Measurements from ENCODE around the gene ATRAID.

ATRAID gene

GRCh38 chr2:27251766-27252165, 39.9 kb downstream of the ATRAID start:
- POLR2A ChIA-PET (ENCODE audit: low non-redundant PET), result no interaction called here

DNA sequence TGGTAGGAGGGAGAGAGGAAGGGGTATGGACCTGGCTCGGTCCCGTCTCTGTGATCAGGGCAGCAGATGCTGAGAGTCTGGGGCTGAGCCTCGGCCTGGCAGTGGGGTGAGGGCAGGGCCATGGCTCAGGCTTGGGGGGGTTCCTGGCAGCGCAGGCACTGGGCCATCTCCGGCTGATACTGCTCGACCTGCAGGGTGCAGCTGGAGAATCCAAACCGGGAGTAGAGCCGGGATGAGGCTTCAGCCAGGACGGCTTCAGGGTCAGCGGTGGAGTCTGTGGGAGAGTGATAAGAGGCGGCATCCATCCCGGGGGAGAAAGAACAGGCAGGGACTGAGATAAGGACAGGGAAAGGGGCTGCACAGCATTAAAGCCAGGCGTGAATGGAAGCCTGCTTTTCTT, 43.3 kb downstream of the ATRAID start:
- no peak for TF ChIP-seq CTCF (conservative IDR thresholded peaks at IDR 0.05; ENCODE audit: low read depth)
- ChIA-PET POLR2A (ENCODE audit: low non-redundant PET) (interaction anchor here (0.5 kb wide), 1 partner anchor 13 kb away, joined by 8 read pairs; no protein-coding TSS in a partner anchor), CTCF (no interaction called here)
- no peak for DNase-seq (ENCODE audit: low spot score)
- H3K27ac ChIP-seq, result no peak overlapping the region

More at GRCh38 chr2:27251766-27252165, 39.9 kb downstream of the ATRAID start:
- CTCF ChIA-PET, result no interaction called here
- H3K27ac ChIP-seq, result no peak overlapping the region
- TF ChIP-seq CTCF (conservative IDR thresholded peaks at IDR 0.05; ENCODE audit: low read depth), result no peak
- DNase-seq (ENCODE audit: low spot score), result no peak

DNA sequence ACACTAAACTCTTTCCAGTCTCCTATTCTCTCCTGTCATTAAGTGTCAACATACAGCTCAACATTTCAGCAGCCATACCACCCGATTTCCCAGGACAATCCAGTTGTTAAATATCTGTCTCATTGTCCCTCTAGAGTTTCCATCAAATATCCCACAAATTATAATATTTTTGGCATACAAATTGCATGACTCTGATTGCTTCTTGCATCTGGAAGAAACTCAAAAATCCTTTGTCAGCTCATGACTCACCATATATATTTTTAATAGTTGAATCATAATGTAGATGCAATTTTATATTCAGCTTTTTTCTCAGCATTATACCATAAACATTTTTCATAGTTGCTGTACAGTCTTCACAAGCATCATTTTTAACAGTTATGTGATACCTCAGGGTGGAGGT, 43.8 kb downstream of the ATRAID start:
- TF ChIP-seq CTCF (conservative IDR thresholded peaks at IDR 0.05; ENCODE audit: low read depth), result no peak
- ChIA-PET CTCF (no interaction called here), POLR2A (ENCODE audit: low non-redundant PET) (interaction anchor here (0.5 kb wide), 1 partner anchor 12 kb away, joined by 8 read pairs; no protein-coding TSS in a partner anchor)
- H3K27ac ChIP-seq, result no peak overlapping the region
- DNase-seq (ENCODE audit: low spot score), result no peak

DNA sequence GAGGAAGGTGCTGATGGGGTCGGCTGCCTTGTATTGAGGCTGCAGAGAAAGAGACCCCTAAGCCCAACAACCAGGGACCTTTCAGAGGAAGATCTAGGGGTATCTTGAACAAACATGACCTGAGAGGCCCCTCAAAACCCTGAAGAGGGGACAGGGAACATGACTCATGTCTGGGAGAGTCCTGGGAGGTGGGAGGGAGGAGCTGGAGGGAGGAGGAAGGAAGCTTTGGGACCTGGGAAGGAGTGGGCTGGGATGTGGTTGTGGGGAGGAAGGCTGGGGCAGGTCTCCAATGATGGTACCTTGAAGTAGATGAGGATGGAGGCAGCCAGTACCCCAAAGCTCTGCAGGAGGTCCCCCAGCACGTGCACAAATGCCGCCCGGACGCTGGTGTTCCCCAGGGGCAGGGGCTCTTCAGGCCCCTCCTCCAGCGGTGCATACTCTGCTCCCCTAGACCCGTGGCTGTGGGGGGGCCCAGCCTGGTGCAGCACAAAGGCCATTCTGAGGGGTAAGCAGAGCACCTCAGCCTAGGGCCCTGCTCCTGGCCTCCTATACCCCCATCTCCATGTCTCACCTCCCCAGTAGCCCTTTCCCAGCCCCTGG, 45.1 kb downstream of the ATRAID start:
- CTCF ChIA-PET, result no interaction called here

DNA sequence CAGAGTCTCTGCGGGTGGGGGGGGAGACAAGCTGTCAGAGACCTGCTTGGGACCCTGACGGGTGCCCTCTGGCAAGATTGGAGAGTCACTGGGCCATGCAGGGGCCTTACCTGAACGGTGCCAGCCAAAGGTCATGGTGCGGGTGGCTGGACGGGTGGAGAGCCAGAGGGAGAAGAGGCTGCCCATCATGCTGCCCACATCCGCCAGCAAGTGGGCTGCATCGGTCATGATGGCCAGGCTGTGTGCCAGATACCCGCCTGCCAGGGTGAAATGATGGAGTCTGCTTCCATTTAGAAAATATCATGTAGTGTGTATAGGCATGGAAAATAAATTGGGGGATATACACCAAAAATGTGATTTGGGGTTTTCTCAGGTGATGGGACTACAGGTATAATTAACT, 46.2 kb downstream of the ATRAID start:
- ChIA-PET POLR2A (ENCODE audit: low non-redundant PET) (no interaction called here), CTCF (no interaction called here)
- no peak for TF ChIP-seq CTCF (conservative IDR thresholded peaks at IDR 0.05; ENCODE audit: low read depth)
- H3K27ac ChIP-seq, result no peak overlapping the region
- no peak for DNase-seq (ENCODE audit: low spot score)

More for the DNA sequence above, 45.1 kb downstream of the ATRAID start:
- no peak for DNase-seq (ENCODE audit: low spot score)
- POLR2A ChIA-PET (ENCODE audit: low non-redundant PET), result no interaction called here
- TF ChIP-seq CTCF (conservative IDR thresholded peaks at IDR 0.05; ENCODE audit: low read depth), result no peak
- H3K27ac ChIP-seq, result no peak overlapping the region

- no peak for DNase-seq (ENCODE audit: low spot score)
- ChIA-PET CTCF (no interaction called here), POLR2A (ENCODE audit: low non-redundant PET) (no interaction called here)
- H3K27ac ChIP-seq, result no peak overlapping the region
- TF ChIP-seq CTCF (conservative IDR thresholded peaks at IDR 0.05; ENCODE audit: low read depth), result no peak
These were observed 49.5 kb downstream of the ATRAID start for GRCh38 chr2:27261241-27261925.
